Stimulated activated CD4-positive, alpha-beta T cell treated with anti-CD3 and anti-CD28 coated beads, Interleukin-1b, Interleukin-23, amount 100 ng/mL, for 48 hours (primary cell): Measurements from ENCODE around the gene CEND1.
A peak's percentile ranks its signal among the peaks of the same experiment; 100 is the strongest.
"Not testable (repeated sequence)": the region's sequence is repeated elsewhere in the genome, so short reads cannot be mapped to it uniquely, and the experiment has no call there.

ENCODE experiments used
- DNase-seq: peaks from one replicate; pipeline ENCODE4 v3.0.0-alpha.2; 2020

Gene CEND1

DNA sequence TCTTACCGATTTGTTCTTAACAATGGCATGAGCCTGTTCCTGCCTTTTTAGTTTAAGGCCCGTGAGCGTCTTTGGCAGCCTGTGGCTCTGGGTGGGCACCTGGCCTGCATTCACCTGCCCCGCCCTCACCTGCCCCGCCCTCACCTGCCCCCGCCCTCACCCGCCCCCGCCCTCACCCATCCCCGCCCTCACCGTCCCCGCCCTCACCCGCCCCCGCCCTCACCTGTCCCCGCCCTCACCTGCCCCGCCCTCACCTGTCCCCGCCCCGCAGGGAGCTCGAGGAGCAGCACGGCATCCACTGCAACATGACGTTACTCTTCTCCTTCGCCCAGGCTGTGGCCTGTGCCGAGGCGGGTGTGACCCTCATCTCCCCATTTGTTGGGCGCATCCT lies 26.8 kb downstream of the CEND1 start:
- DNase-seq = no peak

DNA sequence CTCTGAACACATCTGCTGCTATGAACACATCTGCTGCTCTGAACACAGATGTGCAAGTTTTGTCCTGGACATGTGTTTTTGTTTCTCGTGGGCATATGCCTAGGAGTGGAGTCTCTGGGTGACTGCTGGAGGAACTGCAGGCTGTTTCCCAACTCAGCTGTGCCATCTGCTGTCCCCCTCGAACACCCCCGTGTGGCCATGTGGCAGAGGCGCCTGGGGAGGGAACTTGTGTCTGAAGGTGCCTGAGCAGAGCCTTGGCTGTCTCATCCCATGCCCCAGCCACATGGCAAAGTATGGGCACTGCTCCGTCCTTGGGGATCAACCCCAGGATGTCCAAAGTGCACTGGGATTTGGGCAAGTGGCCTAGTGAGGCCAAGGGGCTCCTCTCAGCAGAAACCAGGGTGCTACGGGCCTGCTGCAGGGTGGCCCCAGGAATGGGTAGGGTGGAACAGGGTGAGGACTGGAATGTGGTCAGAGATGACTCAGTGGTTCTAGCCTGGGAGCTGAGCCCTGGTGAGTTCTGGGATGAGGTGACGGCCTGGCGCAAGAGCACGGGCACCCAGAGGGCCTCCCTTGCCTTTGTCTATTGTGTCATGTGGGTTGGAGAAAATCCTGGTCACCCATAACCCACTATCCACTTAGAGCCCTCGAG lies 27.3 kb downstream of the CEND1 start:
- peak; percentile 19 for DNase-seq

DNA sequence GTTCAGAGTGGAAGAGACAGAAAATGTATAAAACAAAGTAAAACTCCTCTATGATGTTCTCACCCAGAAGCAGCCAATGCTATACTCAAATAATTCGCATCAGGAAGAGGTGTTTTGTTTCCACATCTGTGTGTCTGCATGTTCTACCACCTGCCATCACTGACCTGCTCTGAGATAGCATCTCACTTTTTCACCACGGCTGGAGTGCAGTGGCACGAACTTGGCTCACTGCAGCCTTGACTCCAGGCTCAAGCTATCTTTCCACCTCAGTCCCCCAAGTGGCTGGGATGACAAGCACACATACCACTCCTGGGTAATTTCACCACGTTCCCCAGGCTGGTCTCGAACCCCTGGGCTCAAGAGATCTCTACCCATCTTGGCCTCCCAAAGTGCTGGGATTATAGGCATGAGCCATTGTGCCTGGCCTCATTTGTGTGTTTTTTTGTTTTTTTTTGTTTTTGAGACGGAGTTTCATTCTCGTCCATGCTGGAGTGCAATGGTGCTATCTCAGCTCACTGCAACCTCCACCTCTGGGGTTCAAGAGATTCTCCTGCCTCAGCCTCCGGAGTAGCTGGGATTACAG lies 28.3 kb downstream of the CEND1 start:
- DNase-seq = no peak

DNA sequence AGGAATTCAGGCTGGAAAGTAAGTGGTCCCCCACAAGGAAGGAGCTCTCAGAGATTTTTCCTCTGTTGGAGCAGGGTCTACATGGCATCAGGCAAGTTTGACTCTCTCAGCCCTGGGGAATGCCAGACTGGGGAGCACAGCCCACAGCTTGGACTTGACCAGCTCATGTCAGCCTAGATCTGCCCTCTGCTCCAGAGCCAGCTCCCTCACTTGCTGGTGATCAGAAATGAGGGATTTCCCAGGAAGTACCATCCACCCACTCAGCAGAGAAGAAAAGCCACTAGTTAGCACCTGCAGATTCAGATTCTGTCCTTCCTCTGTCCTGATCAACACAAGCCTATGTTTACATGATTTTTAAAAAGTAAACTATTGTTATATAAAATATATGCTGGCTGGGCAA lies 29.7 kb downstream of the CEND1 start:
- DNase-seq = no peak

DNA sequence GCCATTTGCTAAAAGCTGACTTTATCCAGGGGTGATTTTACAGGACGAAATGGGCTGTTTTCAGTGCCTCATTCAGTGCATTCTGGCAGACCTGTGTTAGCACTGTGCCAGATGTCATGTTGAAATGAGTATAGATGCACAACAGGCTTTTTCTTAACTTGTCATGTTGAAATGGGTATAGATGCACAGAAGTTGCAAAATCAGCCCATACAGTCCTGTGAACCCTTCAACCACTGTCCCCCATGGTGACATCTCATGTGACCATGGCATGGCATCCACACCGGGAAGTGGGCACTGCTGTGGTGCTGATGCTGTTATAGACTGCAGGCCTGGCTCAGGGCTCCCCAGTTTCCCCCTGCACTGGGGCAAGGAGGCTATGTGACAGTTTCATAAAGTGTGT lies 40.2 kb downstream of the CEND1 start:
- DNase-seq = no peak

DNA sequence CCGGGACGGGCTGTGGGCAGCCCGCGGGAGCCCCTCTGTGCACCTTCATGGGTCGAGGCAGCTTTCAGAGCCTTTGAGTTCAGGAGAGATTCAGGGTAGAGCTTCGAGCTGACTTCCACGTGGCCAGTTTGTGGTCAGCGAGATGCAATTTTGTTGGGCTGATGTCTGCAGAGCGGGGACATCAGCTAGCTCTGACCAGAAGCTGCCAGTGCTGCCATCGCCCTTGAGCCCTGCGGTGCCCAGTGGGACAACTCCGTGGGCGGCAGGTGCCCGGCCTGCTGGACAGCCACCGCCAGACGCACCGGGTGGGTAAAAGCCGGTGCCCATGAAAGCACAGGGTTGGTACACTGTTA lies 41.9 kb downstream of the CEND1 start:
- DNase-seq = no peak

DNA sequence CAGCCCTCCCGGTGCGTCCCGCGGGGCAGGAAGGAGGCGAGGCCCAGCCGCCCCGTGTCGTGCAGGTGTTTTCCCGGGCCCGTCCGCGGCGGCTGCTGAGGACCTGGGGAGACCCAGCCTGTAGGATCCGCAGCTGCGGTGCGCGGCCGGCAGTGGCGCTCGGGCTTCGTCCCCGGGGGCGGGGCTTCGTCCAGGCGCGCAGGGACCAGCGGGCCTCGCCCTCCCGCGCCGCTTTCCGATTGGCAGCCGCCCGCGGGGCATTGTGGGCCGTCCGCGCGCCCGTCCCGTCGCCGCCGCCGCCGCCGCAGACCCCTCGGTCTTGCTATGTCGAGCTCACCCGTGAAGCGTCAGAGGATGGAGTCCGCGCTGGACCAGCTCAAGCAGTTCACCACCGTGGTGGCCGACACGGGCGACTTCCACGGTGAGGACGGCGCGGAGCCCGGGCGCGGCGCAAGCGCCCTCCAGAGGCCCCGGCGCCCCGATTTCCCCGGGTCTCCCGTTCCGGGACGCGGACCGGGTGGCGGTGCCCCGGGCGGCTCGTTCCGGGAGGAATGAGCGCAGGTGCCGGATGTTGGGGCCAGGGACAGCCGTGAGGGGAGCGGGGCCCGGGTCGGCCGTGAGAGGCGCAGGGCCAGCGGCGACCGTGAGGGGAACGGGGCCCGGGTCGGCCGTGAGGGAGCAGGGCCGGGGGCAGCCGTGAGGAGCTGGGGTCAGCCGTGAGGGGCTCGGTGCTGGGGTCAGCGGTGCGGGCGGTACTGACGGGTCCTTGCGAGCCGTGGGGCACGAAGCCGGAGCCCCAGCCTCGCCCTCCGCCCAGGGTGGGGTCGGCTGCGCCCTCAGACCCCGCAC lies 42.5 kb downstream of the CEND1 start, which contains the start of gene TALDO1:
TSS of gene TALDO1 (plus strand) at position 307 of the 849 bp plus-strand sequence. CDS start at position 325, 18 bp downstream.
- DNase-seq = peak; percentile 86

DNA sequence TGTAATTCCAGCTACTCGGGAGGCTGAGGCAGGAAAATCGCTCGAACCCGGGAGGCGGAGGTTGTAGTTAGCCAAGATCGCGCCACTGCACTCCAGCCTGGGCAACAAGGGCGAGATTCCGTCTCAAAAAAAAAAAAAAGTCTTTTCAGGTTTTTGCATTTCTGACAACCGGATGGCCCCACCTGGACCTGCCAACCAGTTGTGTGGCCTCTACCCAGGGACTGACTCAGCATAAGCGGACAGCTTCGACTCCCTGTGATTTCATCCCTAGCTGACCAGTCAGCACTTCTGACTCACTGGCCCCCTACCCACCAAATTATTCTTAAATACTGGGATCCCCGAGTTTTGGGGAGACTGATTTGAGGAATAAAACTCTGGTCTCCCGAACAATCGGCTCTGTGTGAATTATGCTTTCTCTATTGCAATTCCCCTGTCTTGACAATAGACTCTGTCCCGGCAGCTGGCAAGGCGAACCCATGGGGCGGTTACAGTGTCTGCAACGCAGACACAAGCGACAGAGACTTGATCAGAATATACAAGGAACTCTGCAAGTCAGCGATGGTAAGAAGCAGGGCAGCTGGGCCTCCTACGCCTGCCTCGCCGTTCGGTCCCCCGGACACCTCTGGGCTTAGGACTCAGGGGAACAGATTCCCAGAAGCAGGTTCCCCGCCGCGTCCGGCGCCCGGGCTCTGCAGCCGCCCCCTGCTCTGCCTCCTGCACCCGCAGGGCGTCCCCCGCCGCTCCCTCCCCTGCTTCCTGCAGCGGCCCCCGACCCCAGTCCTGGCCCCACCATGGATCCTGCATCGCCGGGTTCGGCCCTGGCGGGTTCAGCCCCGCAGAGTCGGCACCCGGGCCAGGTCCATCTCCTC lies 43.4 kb downstream of the CEND1 start:
- DNase-seq = peak; percentile 41

DNA sequence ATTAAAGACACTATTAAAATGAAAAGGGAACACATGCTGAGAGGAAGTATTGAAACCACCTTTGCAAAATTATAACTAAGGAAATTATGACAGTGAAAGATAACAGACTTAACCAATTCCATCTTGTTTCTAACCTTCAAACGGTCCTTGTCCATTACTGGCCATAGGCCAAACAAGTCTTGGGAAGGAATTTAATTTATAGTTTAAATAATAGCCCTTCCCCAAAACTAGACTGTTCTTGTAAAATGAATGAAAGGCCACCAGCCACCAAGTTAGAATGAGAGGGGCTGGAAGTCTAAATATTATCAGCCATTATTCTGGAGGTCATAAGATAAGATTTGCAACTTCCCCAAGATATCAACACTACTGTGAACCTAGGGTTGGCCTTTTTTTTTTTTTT lies 44.5 kb downstream of the CEND1 start:
- no peak for DNase-seq

DNA sequence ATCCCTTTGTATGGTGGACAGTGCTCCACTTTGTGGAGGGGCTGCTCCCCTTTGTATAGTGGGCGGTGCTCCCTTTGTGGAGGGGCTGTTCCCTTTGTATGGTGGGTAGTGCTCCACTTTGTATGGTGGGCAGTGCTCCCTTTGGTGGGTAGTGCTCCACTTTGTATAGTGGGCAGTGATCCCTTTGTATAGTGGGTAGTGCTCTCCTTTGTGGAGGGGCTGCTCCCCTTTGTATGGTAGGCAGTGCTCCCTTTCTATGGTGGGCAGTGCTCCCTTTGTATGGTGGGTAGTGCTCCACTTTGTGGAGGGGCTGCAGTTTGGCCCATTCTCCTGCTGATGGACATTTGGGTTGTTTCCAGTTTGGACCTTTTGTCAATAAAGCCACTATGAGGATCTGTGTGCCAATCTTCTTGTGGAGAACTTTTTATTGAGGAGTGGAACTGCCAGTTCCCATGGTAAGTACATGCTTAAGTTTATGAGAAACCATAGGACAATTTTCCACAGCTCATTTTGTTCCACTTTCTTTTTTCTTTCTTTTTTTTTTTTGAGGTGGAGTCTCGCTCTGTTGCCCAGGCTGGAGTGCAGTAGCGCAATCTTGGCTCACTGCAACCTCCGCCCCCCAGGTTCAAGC lies 47.2 kb downstream of the CEND1 start:
- no peak for DNase-seq

DNA sequence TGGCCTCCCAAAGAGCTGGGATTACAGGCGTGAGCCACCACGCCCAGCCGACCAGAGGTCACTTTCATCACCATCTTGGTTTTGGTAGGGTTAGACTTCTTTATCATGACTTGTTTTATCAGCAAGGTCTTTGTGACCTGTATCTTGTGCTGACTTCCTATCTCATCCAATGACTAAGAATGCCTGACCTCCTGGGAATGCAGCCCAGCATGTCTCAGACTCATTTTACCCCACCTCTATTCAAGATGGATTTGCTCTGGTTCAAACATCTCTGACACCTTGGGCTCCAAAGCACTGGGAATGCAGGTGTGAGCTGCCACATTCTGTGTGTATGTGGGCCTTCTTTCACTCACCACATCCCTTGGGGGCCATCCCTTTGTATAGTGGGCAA lies 47.7 kb downstream of the CEND1 start:
- no peak for DNase-seq

DNA sequence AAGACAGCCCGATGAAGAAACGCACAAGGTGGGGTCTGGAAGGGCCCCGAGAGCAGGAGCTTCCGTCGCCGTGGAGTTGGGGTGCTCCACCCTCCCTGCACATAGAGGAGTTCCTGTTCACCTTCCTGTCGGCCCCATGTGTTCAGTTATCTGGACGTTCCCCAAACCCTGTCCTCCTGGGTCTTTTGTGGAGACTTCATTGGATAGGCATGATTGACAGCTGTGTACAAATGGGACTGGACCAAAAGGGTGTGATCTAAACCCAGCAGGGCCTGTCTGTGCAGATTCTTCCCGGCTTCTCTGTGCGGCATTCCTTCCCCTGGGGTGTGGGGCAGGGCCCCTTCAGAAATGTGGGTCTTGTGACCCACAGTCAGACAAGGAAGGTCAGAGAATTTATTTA lies 52.0 kb downstream of the CEND1 start:
- DNase-seq = not testable (repeated sequence)

DNA sequence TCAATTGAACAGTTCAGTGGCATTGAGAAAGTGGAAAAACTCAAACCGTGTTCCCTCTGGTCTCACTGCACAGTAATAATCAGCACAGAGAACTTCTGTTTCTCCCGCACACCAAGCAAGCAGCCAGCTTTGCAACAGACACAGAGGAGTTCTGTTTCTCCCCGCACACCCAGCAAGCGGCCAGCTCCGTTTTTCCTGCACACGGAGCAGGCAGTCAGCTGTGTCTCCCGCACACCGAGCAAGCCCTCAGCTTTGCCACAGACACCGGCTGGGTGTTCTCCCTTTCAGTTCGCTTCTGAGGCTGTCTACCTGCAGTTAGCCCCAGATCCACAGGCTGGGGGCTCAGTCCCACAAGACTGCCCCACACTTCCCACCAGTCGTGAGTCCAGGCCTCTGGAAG lies 52.5 kb downstream of the CEND1 start:
- DNase-seq = no peak
